HG02571 (cell line): ENCODE results near the gene FAM9C.

ENCODE experiments used
- ATAC-seq: cut with Tn5 transposase; IDR thresholded peaks from one replicate; pipeline ENCODE4 v1.9.1; 2021; ENCODE audit warnings: mild to moderate bottlenecking, moderate library complexity; ENCODE audit not compliant: unreplicated experiment

The FAM9C gene

GRCh38 chrX:12986164-12986779 lies 58.1 kb downstream of the FAM9C start:
- ATAC-seq: no peak
